ENCODE measurements around the gene TIAM1.

Gene TIAM1

GRCh38 chr21:31211836-31212235 is 132.2 kb downstream of the TIAM1 start:
- Histone ChIP-seq H3K79me2 (ENCODE audit: control insufficient read depth, low read length) (no peaks in the 10 kb centered on the region), H3K27ac (ENCODE audit: low read depth, low read length) (no peak overlapping the region), H4K20me1 (ENCODE audit: control insufficient read depth, insufficient read depth, low read depth, low read length) (no peaks in the 10 kb centered on the region), H3K36me3 (ENCODE audit: control insufficient read depth, low read length) (no peaks in the 10 kb centered on the region), H3K9me2 (replicated peaks; ENCODE audit: control insufficient read depth, low read length) (no peaks in the 10 kb centered on the region), H3K4me3 (ENCODE audit: low read length) (no peak overlapping the region), H3F3A (ENCODE audit: control insufficient read depth, insufficient read depth) (no peaks in the 10 kb centered on the region), H3K4me1 (ENCODE audit: control insufficient read depth, low read length) (no peaks in the 10 kb centered on the region), H3K9me3 (ENCODE audit: control insufficient read depth, insufficient read depth, low read length) (no peaks in the 10 kb centered on the region), H3K4me2 (ENCODE audit: low read length) (no peak overlapping the region), H3K27me3 (ENCODE audit: control insufficient read depth, low read length) (no peaks in the 10 kb centered on the region)
- no peak for TF ChIP-seq CTCF (IDR thresholded peaks at IDR 0.05; ENCODE audit: low read depth, low read length, poor library complexity, severe bottlenecking)
- no peak for TF ChIP-seq EZH2phosphoT487 (IDR thresholded peaks at IDR 0.05; ENCODE audit: borderline replicate concordance, low read length)

GRCh38 chr21:31205412-31205811 is 138.6 kb downstream of the TIAM1 start:
- no peaks in the 10 kb centered on the region for H3K9me3 ChIP-seq (ENCODE audit: control insufficient read depth, insufficient read depth, low read length)
- no peaks in the 10 kb centered on the region for H3K79me2 ChIP-seq (ENCODE audit: control insufficient read depth, low read length)
- no peak overlapping the region for H3K4me3 ChIP-seq (ENCODE audit: low read length)
- H3K27me3 ChIP-seq (ENCODE audit: control insufficient read depth, low read length): no peaks in the 10 kb centered on the region
- no peak for TF ChIP-seq CTCF (IDR thresholded peaks at IDR 0.05; ENCODE audit: low read depth, low read length, poor library complexity, severe bottlenecking)
- TF ChIP-seq EZH2phosphoT487 (IDR thresholded peaks at IDR 0.05; ENCODE audit: borderline replicate concordance, low read length): no peak
- no peaks in the 10 kb centered on the region for H3K9me2 ChIP-seq (replicated peaks; ENCODE audit: control insufficient read depth, low read length)
- H3K4me1 ChIP-seq (ENCODE audit: control insufficient read depth, low read length): peaks cover 11% of the 10 kb centered on the region
- H3F3A ChIP-seq (ENCODE audit: control insufficient read depth, insufficient read depth): no peaks in the 10 kb centered on the region
- no peak overlapping the region for H3K27ac ChIP-seq (ENCODE audit: low read depth, low read length)
- no peaks in the 10 kb centered on the region for H4K20me1 ChIP-seq (ENCODE audit: control insufficient read depth, insufficient read depth, low read depth, low read length)
- H3K4me2 ChIP-seq (ENCODE audit: low read length): no peak overlapping the region
- no peaks in the 10 kb centered on the region for H3K36me3 ChIP-seq (ENCODE audit: control insufficient read depth, low read length)

GRCh38 chr21:31204801-31205200 is 139.3 kb downstream of the TIAM1 start:
- no peaks in the 10 kb centered on the region for H3F3A ChIP-seq (ENCODE audit: control insufficient read depth, insufficient read depth)
- no peak overlapping the region for H3K4me2 ChIP-seq (ENCODE audit: low read length)
- TF ChIP-seq EZH2phosphoT487 (IDR thresholded peaks at IDR 0.05; ENCODE audit: borderline replicate concordance, low read length) (no peak), CTCF (IDR thresholded peaks at IDR 0.05; ENCODE audit: low read depth, low read length, poor library complexity, severe bottlenecking) (no peak)
- no peak overlapping the region for H3K4me3 ChIP-seq (ENCODE audit: low read length)
- H3K27ac ChIP-seq (ENCODE audit: low read depth, low read length): no peak overlapping the region
- no peaks in the 10 kb centered on the region for H3K27me3 ChIP-seq (ENCODE audit: control insufficient read depth, low read length)
- no peaks in the 10 kb centered on the region for H3K36me3 ChIP-seq (ENCODE audit: control insufficient read depth, low read length)
- no peaks in the 10 kb centered on the region for H3K79me2 ChIP-seq (ENCODE audit: control insufficient read depth, low read length)
- no peaks in the 10 kb centered on the region for H3K9me2 ChIP-seq (replicated peaks; ENCODE audit: control insufficient read depth, low read length)
- H3K9me3 ChIP-seq (ENCODE audit: control insufficient read depth, insufficient read depth, low read length): no peaks in the 10 kb centered on the region
- peaks cover 11% of the 10 kb centered on the region for H3K4me1 ChIP-seq (ENCODE audit: control insufficient read depth, low read length)
- no peaks in the 10 kb centered on the region for H4K20me1 ChIP-seq (ENCODE audit: control insufficient read depth, insufficient read depth, low read depth, low read length)

All from DOHH2 (cell line).